ENCODE results near the gene TMEM18. TPM values are rescaled to one million over a fixed set of nuclear protein-coding genes. Genes with fewer than 3 reads are reported as not detected.

TMEM18 gene
- total and polyA plus RNA-seq, 9 of the 15 experiments (the other 6 are each of a cell fraction or from before 2014, with no cell fraction given): 12.8 to 55.9 (median 21.8) TPM

DNA sequence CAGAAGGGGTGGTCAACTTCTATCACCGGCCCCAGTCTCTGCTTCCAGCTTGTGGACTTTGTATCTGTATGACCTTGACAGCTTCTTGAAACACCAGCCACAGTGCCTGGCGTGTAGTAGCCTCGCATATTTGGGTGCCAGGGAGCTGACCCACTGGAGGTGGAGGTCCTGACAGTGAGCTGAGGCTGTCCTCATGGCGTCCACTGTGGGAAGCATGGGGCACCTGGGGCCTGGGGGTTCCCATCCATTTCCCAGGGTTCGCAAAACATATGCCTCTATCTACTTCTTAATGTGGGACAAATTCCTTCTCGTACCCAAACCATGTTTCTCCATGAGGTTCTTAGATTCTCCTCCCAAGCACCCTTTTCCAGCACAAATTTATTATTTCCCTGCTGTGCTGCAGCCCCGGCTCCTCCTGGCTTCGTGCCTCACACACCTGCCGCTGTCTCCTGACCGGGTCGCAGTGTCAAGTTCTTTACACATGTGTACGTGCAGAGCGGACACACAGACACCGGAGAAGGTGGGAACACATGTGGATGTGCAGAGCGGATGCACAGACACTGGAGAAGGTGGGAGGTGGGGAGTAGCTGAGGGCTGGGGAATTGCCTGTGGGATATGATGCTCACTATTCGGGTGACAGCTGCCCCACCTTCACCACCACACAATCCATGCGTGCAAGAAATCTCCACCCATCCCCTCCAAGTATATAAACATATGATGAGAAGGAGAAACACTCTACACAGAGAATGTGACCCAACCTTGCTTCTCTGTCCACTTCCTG, 23.4 kb downstream of the TMEM18 start:
- H3K79me2 ChIP-seq (ENCODE audit: control insufficient read depth, insufficient read depth, low read length): no peaks in the 10 kb centered on the region
- no peak overlapping the region for H3K4me3 ChIP-seq
- CTCF ChIA-PET (ENCODE audit: low intra/inter-chr PET ratio): no interaction called here
- peaks cover 38 to 78% of the 10 kb centered on the region in 2 experiments for H3K27me3 ChIP-seq (ENCODE audit: control insufficient read depth in 2 of 2, insufficient read depth in 2 of 2, low read length in 2 of 2)
- H3K9me1 ChIP-seq (ENCODE audit: control insufficient read depth, insufficient read depth, low read length): no peaks in the 10 kb centered on the region
- H2AFZ ChIP-seq (ENCODE audit: low read depth, low read length): no peak overlapping the region
- H3K9me3 ChIP-seq (replicated peaks; ENCODE audit: control insufficient read depth, insufficient read depth, low read depth, low read length): no peaks in the 10 kb centered on the region
- no peak for ATAC-seq
- TF ChIP-seq HMBOX1 (IDR thresholded peaks at IDR 0.05) (no peak), SP2 (IDR thresholded peaks at IDR 0.05; ENCODE audit: extremely low read depth, low read depth, low read length, poor library complexity, severe bottlenecking) (no peak), ZNF586 (CRISPR knock-in tag; conservative IDR thresholded peaks at IDR 0.05) (no peak), TGIF2 (CRISPR knock-in tag; IDR thresholded peaks at IDR 0.05) (no peak), TAF9B (IDR thresholded peaks at IDR 0.05; ENCODE audit: partially characterized antibody) (no peak), TARDBP (IDR thresholded peaks at IDR 0.05) (no peak), MYC (IDR thresholded peaks at IDR 0.05; ENCODE audit: low read depth, low read length) (no peak), MYC (CRISPR knock-in tag; IDR thresholded peaks at IDR 0.05; ENCODE audit: borderline replicate concordance, low read depth) (no peak), MAZ (CRISPR knock-in tag; conservative IDR thresholded peaks at IDR 0.05 in 1 of 2, IDR thresholded peaks at IDR 0.05 in 1 of 2) (no peak), ZFPM2 (CRISPR knock-in tag; IDR thresholded peaks at IDR 0.05) (no peak), ZBED1 (IDR thresholded peaks at IDR 0.05) (no peak), ZNF347 (CRISPR knock-in tag; IDR thresholded peaks at IDR 0.05; ENCODE audit: low read depth) (no peak), SREBF2 (CRISPR knock-in tag; IDR thresholded peaks at IDR 0.05) (no peak)
- intact Hi-C loops (cut with micrococcal nuclease): no loop called here
- no peak overlapping the region for H3K9ac ChIP-seq (ENCODE audit: insufficient read depth in 1 of 2, low read depth in 2 of 2, low read length in 2 of 2)
- FAIRE-seq: no peak
- no peaks in the 10 kb centered on the region for H3K36me3 ChIP-seq (ENCODE audit: control insufficient read depth, insufficient read depth, low read length)
- 1% methylated on average over 17 of the region's 17 CpGs for WGBS (ENCODE audit: insufficient coverage, low coverage, missing lambda C conversion rate)
- no TSS peak for BruUV-seq (replicated peaks)
- in situ Hi-C loops (cut with MboI): no loop called here
- H3K4me2 ChIP-seq (ENCODE audit: insufficient read depth, low read length): no peak overlapping the region
- POLR2A ChIA-PET: interaction anchor here (0.7 to 1.1 kb wide), 2 partner anchors 77 to 237 kb away, joined by 3 read pairs; no protein-coding TSS in a partner anchor
- peaks cover 3% of the 10 kb centered on the region; the same call in 1 of the 2 replicates for H4K20me1 ChIP-seq (replicated peaks; ENCODE audit: control insufficient read depth, insufficient read depth, low read length)
- peaks cover 0 to 4% of the 10 kb centered on the region in 2 experiments; a peak in 2 of 5 replicates for H3K4me1 ChIP-seq (replicated peaks in 1 of 2; ENCODE audit: control insufficient read depth in 2 of 2, insufficient read depth in 2 of 2, low read length in 2 of 2)
- no peak for DNase-seq (ENCODE audit: extremely low read depth in 1 of 4, low spot score in 3 of 4)
- H3K27ac ChIP-seq (ENCODE audit: extremely low read depth, low read depth, low read length): no peak overlapping the region

All from K562 (cell line).